IPS-NIHi7 (cell line): Measurements from ENCODE around the gene ZNF521.

Source experiments
- DNase-seq: peaks from one replicate; pipeline ENCODE4 v3.0.0; 2012; ENCODE audit warnings: mixed read lengths; ENCODE audit errors: extremely low spot score

ZNF521 gene

GRCh38 chr18:25335676-25336075, 16.3 kb downstream of the ZNF521 start:
- no peak for DNase-seq

DNA sequence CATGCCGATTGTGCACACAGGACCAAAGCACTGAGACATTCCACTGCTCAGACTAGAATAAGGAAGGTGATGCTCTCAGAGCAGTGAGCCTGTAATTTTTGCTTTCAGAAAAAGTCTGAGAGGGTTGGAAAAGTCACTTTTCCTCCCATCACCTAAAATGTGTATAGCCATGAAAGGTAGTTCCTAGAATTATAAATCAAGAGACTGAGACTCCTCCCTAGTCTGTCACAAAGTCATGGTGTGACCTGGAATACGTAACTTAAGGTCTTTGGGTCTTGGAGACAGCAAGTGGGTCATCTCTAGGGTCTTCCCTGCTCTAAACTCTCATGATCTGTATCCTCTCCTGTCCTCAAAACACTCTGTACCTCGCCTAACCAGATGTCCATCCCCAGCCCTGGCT, 16.9 kb downstream of the ZNF521 start:
- DNase-seq, result no peak

GRCh38 chr18:25334588-25334987, 17.4 kb downstream of the ZNF521 start:
- DNase-seq, result no peak

GRCh38 chr18:25332002-25332401, 20.0 kb downstream of the ZNF521 start:
- DNase-seq, result no peak

DNA sequence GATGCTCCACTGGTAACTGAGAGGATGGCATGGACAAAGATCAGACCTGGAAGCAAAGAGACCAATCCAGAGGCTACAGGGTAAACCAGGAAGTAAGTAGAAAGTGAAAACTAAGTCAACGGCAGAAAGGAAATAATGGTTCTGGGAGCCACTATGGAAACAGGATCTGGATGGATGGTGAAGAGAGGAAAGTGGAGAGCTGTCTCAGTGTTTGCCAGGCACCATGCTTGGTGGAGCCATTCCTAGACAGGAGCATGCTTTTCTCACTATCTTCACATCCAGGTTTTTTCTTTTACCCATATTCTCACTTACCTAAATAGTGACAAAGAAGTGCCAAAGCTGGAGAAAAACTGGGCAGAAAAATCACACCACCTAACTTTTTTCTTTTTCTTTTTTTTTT, 22.2 kb downstream of the ZNF521 start:
- peak; percentile 20 for DNase-seq

- DNase-seq, result no peak
These were observed 24.4 kb downstream of the ZNF521 start for GRCh38 chr18:25327584-25327983.

DNA sequence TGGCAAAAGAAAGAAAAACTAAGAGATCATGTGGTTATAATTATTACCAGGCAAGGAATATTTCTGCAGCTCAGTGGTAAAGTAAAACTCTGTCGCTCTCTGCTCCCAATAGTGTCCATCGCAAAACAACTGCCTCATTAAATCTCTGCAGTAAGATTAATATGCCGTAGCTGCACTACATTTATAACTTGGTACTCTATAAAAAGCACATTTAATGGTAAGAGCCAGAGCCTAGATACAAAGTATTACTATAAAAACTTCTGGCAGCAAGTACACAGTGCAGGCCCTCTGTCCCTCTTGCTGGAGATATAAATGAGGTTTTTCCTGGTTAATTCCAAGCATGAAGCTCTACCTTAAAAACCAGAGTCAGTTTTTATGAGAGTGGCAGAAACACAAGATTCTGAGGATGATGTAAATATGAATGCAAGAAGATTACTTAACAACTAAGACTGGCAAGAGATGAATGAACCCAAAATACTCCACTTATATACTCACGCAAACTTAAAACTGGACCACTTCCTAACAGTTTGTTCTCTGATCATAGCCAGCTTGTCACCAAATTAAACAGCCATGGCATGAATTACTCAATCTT, 25.5 kb downstream of the ZNF521 start:
- DNase-seq, result no peak

DNA sequence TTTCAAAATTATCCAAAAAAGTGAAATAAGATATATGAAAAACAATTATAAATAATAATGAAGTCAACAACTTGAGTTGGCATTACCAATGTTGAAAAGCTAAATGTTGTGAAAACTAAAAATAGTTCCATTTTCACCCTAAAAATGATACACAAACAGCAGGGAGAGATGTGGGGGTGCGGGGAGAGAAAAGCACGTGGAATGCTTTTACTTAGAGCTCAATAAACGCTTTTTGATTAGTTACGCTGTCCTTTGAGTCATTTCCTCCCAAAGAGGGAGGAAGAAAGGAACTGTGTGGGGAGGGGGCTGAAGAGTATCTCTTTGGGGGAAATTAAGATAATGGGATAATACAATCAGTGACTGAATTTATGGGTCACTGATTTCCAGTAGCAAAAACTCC, 29.2 kb downstream of the ZNF521 start:
- no peak for DNase-seq

- no peak for DNase-seq
These were observed 35.5 kb downstream of the ZNF521 start for GRCh38 chr18:25316381-25317018.

DNA sequence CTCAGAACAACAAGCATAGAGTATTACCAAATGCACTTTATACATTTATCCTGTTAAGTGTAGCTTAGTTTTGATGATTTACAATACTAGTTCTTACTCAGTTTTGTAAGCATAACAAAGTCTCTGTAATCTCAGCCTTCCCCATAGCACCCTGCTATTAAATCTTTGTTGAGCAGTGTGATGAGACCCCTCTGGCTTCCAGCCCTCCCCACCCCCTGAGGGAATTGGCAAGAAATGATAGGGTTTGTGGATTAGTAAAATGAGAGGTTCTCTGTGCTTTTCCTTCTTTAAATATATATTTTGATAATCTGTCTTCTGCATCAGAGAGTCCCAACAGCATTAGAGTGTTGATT, 37.2 kb downstream of the ZNF521 start:
- DNase-seq, result no peak

GRCh38 chr18:25314151-25314837, 37.7 kb downstream of the ZNF521 start:
- DNase-seq, result no peak

- DNase-seq, result no peak
These were observed 38.7 kb downstream of the ZNF521 start for GRCh38 chr18:25313268-25313667.

DNA sequence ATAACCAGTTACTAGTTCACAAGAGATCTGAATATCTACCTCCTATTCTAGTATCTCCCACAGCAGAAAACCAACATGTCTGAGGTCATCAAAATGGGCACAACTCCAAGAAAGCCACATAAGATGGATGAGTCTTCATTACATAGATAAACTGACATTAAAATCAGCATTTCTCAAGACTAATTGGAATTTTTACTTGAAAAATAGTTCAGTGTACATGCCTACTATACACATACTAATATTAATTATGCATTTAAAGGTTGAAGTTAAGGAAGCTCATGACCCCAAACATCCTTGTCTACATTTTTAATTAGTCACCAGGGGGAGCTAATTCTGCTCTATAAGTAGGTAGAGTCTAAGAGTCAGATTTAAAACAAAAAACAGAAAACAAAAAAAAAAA, 41.9 kb downstream of the ZNF521 start:
- DNase-seq, result no peak

DNA sequence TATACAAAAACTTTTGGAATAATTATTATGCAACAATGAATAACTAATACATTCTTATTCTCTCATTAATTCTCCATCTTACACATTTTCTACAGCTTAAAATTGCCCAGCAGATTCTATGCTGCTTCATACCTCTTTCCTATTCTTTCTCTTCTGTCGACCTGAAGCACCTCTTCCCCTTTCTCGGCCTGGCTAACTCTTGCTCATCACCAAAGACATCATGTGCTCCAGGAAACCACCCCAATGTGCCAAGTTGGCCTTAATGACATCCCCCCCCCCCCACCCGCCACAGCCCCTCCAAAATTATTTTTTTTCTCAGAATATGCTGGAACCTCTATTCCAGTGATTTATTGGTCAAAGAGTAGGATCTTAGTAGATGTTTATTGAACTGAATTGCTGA, 43.6 kb downstream of the ZNF521 start:
- DNase-seq, result no peak

DNA sequence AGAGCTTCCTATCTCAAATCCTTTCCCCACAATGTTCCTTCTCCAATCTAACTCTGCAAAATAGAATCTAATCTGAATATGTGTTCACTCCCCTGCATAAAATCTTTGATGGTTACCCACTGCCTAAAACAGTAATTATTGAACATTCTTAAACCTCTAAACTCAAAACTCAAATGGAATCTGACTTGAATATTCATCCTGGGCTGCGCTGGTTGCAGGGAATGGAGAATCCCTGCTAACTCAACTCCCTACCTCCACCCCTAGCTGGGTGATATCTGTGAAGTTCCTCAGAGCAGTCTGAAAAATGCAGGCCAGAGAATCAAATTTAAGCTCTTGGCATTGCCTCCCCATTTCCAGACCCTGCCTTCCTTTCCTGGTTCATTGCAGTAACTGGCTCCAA, 44.8 kb downstream of the ZNF521 start:
- DNase-seq, result no peak

GRCh38 chr18:25306671-25307070, 45.3 kb downstream of the ZNF521 start:
- no peak for DNase-seq

- no peak for DNase-seq
These were observed 46.4 kb downstream of the ZNF521 start for GRCh38 chr18:25305584-25305983.

DNA sequence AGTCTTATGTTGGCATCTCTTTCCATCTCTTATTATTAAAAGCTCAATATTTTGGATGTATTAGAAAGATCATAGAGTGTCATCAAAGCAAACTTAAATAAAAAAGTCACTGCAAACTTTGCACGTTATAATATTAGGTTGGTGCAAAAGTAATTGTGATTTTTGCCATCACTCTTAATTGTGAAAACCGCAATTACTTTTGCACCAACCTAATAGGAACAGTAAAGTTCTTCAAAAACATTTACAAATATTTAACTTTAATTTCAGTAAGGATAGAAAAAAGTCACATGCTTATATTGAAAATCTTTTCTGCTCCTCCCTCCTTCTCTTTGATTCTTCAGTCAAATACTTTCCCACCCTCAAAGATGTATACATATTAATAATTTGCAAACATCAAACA, 51.5 kb downstream of the ZNF521 start:
- no peak for DNase-seq

- DNase-seq, result no peak
These were observed 52.3 kb downstream of the ZNF521 start for GRCh38 chr18:25299426-25300300.

GRCh38 chr18:25298853-25299274, 53.1 kb downstream of the ZNF521 start:
- no peak for DNase-seq

- DNase-seq, result no peak
These were observed 56.3 kb downstream of the ZNF521 start for GRCh38 chr18:25295624-25296138.

DNA sequence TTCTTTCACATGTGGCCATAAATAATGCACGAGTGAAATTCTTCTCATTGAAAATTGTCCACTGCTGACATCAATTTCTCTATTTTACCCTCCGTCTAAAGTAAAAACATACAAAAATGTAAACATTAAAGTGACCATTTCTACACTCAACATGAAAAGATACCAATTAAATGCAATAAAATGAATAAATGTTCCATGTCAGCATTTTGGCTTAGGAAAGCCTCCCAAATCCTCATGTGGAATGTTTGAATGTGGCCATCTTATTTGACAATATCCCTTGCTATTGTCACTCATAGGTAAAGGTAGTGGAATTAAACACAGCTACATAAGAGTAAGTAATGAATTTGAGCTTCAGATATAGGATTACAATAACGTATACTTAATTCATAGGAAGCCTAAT, 60.8 kb downstream of the ZNF521 start:
- no peak for DNase-seq
